Osteocyte (in vitro differentiated cells): Measurements from ENCODE around the gene OPCML. TPM values are rescaled to one million over a fixed set of nuclear protein-coding genes. Genes with fewer than 3 reads are reported as not detected.

Experiments used
- DNase-seq: peaks from one replicate; pipeline ENCODE4 v3.0.0; 2021; ENCODE audit warnings: mixed read lengths; ENCODE audit not compliant: unreplicated experiment; ENCODE audit errors: extremely low spot score
- H3K27ac Mint-ChIP-seq: one replicate; pipeline ENCODE4 v1.8.0; 2021; ENCODE audit warnings: mild to moderate bottlenecking, mixed read lengths; ENCODE audit not compliant: unreplicated experiment
- H3K27me3 Mint-ChIP-seq: one replicate; pipeline ENCODE4 v1.8.0; 2021; ENCODE audit warnings: mixed read lengths; ENCODE audit not compliant: unreplicated experiment
- H3K36me3 Mint-ChIP-seq: one replicate; pipeline ENCODE4 v1.8.0; 2021; ENCODE audit warnings: mixed read lengths; ENCODE audit not compliant: unreplicated experiment
- H3K4me1 Mint-ChIP-seq: one replicate; pipeline ENCODE4 v1.8.0; 2021; ENCODE audit warnings: mixed read lengths; ENCODE audit not compliant: unreplicated experiment
- H3K4me3 Mint-ChIP-seq: one replicate; pipeline ENCODE4 v1.8.0; 2021; ENCODE audit warnings: mild to moderate bottlenecking, moderate library complexity, mixed read lengths; ENCODE audit not compliant: unreplicated experiment
- H3K9me3 Mint-ChIP-seq: one replicate; pipeline ENCODE4 v1.8.0; 2021; ENCODE audit warnings: mixed read lengths; ENCODE audit not compliant: unreplicated experiment
- CTCF ChIP-seq: fragments of 200-600 bp; sonication (generic); IDR thresholded peaks from 2 replicates; pipeline ENCODE4 v1.5.0; 2021; ENCODE audit warnings: antibody characterized with exemption, mild to moderate bottlenecking, moderate library complexity
- total RNA-seq: library from RNA; stranded (reverse); gene quantifications from 2 replicates; pipeline ENCODE4 v1.2.1, GENCODE V29; 2021

Gene OPCML
- total RNA-seq, 1 donor from 2014 or later, result 0.11 TPM

- H3K4me3 Mint-ChIP-seq, result no peak overlapping the region
- TF ChIP-seq CTCF, result no peak
- no peak for DNase-seq
- H3K27me3 Mint-ChIP-seq, result no peaks in the 10 kb centered on the region
- H3K4me1 Mint-ChIP-seq, result no peaks in the 10 kb centered on the region
- H3K36me3 Mint-ChIP-seq, result no peaks in the 10 kb centered on the region
- no peak overlapping the region for H3K27ac Mint-ChIP-seq
- peaks cover 13% of the 10 kb centered on the region for H3K9me3 Mint-ChIP-seq
Measured at GRCh38 chr11:133559382-133559781, 27.1 kb upstream of the OPCML start.

- H3K9me3 Mint-ChIP-seq, result peaks cover 3% of the 10 kb centered on the region
- DNase-seq, result no peak
- no peak overlapping the region for H3K27ac Mint-ChIP-seq
- no peaks in the 10 kb centered on the region for H3K4me1 Mint-ChIP-seq
- no peaks in the 10 kb centered on the region for H3K27me3 Mint-ChIP-seq
- no peak for TF ChIP-seq CTCF
- H3K36me3 Mint-ChIP-seq, result no peaks in the 10 kb centered on the region
- H3K4me3 Mint-ChIP-seq, result no peak overlapping the region
Measured at GRCh38 chr11:133555034-133555433, 22.7 kb upstream of the OPCML start.

- no peaks in the 10 kb centered on the region for H3K36me3 Mint-ChIP-seq
- no peaks in the 10 kb centered on the region for H3K9me3 Mint-ChIP-seq
- H3K4me3 Mint-ChIP-seq, result no peak overlapping the region
- TF ChIP-seq CTCF, result no peak
- no peak for DNase-seq
- H3K27ac Mint-ChIP-seq, result no peak overlapping the region
- no peaks in the 10 kb centered on the region for H3K4me1 Mint-ChIP-seq
- no peaks in the 10 kb centered on the region for H3K27me3 Mint-ChIP-seq
Measured at GRCh38 chr11:133553885-133554740, 21.8 kb upstream of the OPCML start.

GRCh38 chr11:133552938-133553337 lies 20.6 kb upstream of the OPCML start:
- no peaks in the 10 kb centered on the region for H3K4me1 Mint-ChIP-seq
- no peak for TF ChIP-seq CTCF
- H3K4me3 Mint-ChIP-seq, result no peak overlapping the region
- DNase-seq, result no peak
- no peaks in the 10 kb centered on the region for H3K27me3 Mint-ChIP-seq
- H3K9me3 Mint-ChIP-seq, result no peaks in the 10 kb centered on the region
- H3K36me3 Mint-ChIP-seq, result no peaks in the 10 kb centered on the region
- no peak overlapping the region for H3K27ac Mint-ChIP-seq

- Mint-ChIP-seq H3K36me3 (no peaks in the 10 kb centered on the region), H3K9me3 (no peaks in the 10 kb centered on the region)
Measured at GRCh38 chr11:133551064-133551463, 18.8 kb upstream of the OPCML start.

More at GRCh38 chr11:133551064-133551463, 18.8 kb upstream of the OPCML start:
- Mint-ChIP-seq H3K27ac (no peak overlapping the region), H3K4me1 (no peaks in the 10 kb centered on the region), H3K27me3 (no peaks in the 10 kb centered on the region), H3K4me3 (no peak overlapping the region)
- DNase-seq, result no peak
- no peak for TF ChIP-seq CTCF
